DOHH2 (cell line): Measurements from ENCODE around the gene HHAT.

Experiments used
- H3F3A ChIP-seq: fragments of 200-600 bp; sonication (generic), shearing (Covaris generic); 2 replicates; pipeline ENCODE4 v1.6.0; 2016; ENCODE audit warnings: antibody characterized with exemption, mild to moderate bottlenecking; ENCODE audit not compliant: control insufficient read depth, insufficient read depth
- H3K27ac ChIP-seq: fragments of 200-600 bp; sonication (generic); 2 replicates; pipeline ENCODE4 v1.5.1; 2014; ENCODE audit warnings: low read depth, mild to moderate bottlenecking, low read length, moderate library complexity
- H3K27me3 ChIP-seq: fragments of 200-600 bp; sonication (generic); 2 replicates; pipeline ENCODE4 v1.6.1; 2014; ENCODE audit warnings: mild to moderate bottlenecking, low read length, mixed read lengths; ENCODE audit not compliant: control insufficient read depth
- H3K36me3 ChIP-seq: fragments of 200-600 bp; sonication (generic); 2 replicates; pipeline ENCODE4 v1.6.1; 2014; ENCODE audit warnings: mild to moderate bottlenecking, low read length, moderate library complexity, mixed read lengths; ENCODE audit not compliant: control insufficient read depth
- H3K4me1 ChIP-seq: fragments of 200-600 bp; sonication (generic); 2 replicates; pipeline ENCODE4 v1.6.1; 2014; ENCODE audit warnings: mild to moderate bottlenecking, low read length, mixed read lengths; ENCODE audit not compliant: control insufficient read depth
- H3K4me2 ChIP-seq: fragments of 200-600 bp; sonication (generic); 2 replicates; pipeline ENCODE4 v1.6.0; 2014; ENCODE audit warnings: mild to moderate bottlenecking, low read length, moderate library complexity
- H3K4me3 ChIP-seq: fragments of 200-600 bp; sonication (generic); 2 replicates; pipeline ENCODE4 v1.5.1; 2014; ENCODE audit warnings: mild to moderate bottlenecking, low read length, mixed read lengths
- H3K79me2 ChIP-seq: fragments of 200-600 bp; sonication (generic); 2 replicates; pipeline ENCODE4 v1.6.1; 2014; ENCODE audit warnings: mild to moderate bottlenecking, low read length, mixed read lengths; ENCODE audit not compliant: control insufficient read depth
- H3K9me2 ChIP-seq: fragments of 200-600 bp; sonication (generic); replicated peaks from 2 replicates; pipeline ENCODE4 v1.6.1; 2014; ENCODE audit warnings: mild to moderate bottlenecking, low read length, mixed read lengths; ENCODE audit not compliant: control insufficient read depth
- H3K9me3 ChIP-seq: fragments of 200-600 bp; sonication (generic); 2 replicates; pipeline ENCODE4 v1.6.1; 2014; ENCODE audit warnings: antibody characterized with exemption, low read length, mixed read lengths; ENCODE audit not compliant: control insufficient read depth, insufficient read depth
- H4K20me1 ChIP-seq: fragments of 200-600 bp; sonication (generic); 2 replicates; pipeline ENCODE4 v1.6.0; 2014; ENCODE audit warnings: low read depth, mild to moderate bottlenecking, antibody characterized with exemption, low read length, moderate library complexity; ENCODE audit not compliant: control insufficient read depth, insufficient read depth
- EZH2phosphoT487 ChIP-seq: fragments of 200-600 bp; sonication (generic); IDR thresholded peaks from 2 replicates; pipeline ENCODE4 v1.6.1; 2017; ENCODE audit warnings: borderline replicate concordance, mild to moderate bottlenecking, antibody characterized with exemption, low read length, moderate library complexity, mixed read lengths
- TF ChIP-seq, protein P1 (sequence below): fragments of 200-600 bp; sonication (generic); IDR thresholded peaks from one replicate; pipeline ENCODE4 v1.5.1; 2014; ENCODE audit warnings: antibody characterized with exemption, mild to moderate bottlenecking, low read depth, low read length; ENCODE audit not compliant: poor library complexity, severe bottlenecking

The HHAT gene

DNA sequence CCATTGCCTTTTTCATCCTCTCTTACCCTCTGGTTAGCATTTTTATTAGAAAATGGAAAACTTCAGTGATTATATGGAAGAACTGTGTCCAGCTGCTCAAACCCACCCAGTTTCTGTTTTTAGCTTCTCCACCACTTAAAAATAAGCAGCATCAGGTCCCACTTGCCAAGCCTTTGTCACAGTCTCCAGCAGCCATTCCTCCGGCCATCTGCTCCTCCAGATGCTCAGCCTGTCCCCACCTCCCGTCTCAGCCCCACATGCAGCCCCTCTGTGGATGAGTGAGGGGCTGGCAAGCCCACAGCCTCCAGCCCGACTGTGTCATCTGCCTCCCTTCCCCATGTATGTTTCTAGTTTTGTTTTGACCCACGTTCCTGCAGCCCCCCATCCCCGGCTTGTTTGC, 289.7 kb downstream of the HHAT start:
- no peak overlapping the region for H3K4me2 ChIP-seq
- H3K4me3 ChIP-seq = no peak overlapping the region
- H3K9me2 ChIP-seq = no peaks in the 10 kb centered on the region

DNA sequence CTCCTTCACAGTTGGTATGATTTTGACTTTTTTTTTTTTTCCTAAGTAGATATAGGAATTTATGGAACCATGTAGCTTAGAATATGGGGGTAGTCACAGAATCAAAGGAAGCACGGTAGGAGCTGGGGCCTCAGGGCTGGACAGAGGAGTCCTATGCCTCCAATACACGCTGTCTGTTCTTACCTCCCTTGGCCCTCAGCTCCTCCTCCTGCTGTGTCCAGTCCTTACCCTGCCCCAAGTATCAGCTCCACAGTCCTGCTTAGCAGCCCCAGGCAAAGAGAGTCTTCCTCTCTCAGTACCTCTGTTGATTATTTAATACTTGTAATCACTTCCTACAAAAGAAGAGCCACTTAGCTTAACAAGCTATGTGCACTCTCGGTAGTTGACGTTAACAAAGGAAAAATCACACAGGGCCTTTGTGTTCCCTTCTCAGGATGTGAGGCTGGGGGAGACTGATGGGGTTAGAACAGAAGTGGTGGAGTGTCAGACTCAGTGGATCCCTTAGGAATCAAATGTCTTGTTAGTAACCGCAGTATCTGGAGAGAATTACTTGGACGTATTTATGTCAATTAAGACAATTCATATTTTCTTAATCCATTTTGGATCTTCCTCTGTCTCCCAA, 292.3 kb downstream of the HHAT start:
- H4K20me1 ChIP-seq = no peaks in the 10 kb centered on the region
- no peak overlapping the region for H3K27ac ChIP-seq
- H3K79me2 ChIP-seq = no peaks in the 10 kb centered on the region
- H3K9me3 ChIP-seq = no peaks in the 10 kb centered on the region
- no peaks in the 10 kb centered on the region for H3K9me2 ChIP-seq
- H3K4me3 ChIP-seq = no peak overlapping the region
- no peaks in the 10 kb centered on the region for H3K4me1 ChIP-seq
- no peak for TF ChIP-seq EZH2phosphoT487
- TF ChIP-seq, protein P1, sequence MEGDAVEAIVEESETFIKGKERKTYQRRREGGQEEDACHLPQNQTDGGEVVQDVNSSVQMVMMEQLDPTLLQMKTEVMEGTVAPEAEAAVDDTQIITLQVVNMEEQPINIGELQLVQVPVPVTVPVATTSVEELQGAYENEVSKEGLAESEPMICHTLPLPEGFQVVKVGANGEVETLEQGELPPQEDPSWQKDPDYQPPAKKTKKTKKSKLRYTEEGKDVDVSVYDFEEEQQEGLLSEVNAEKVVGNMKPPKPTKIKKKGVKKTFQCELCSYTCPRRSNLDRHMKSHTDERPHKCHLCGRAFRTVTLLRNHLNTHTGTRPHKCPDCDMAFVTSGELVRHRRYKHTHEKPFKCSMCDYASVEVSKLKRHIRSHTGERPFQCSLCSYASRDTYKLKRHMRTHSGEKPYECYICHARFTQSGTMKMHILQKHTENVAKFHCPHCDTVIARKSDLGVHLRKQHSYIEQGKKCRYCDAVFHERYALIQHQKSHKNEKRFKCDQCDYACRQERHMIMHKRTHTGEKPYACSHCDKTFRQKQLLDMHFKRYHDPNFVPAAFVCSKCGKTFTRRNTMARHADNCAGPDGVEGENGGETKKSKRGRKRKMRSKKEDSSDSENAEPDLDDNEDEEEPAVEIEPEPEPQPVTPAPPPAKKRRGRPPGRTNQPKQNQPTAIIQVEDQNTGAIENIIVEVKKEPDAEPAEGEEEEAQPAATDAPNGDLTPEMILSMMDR = no peak
- H3K36me3 ChIP-seq = no peaks in the 10 kb centered on the region
- H3K4me2 ChIP-seq = no peak overlapping the region
- no peaks in the 10 kb centered on the region for H3K27me3 ChIP-seq
- no peaks in the 10 kb centered on the region for H3F3A ChIP-seq

More for the DNA sequence above, 289.7 kb downstream of the HHAT start:
- Histone ChIP-seq H3K36me3 (no peaks in the 10 kb centered on the region), H4K20me1 (no peaks in the 10 kb centered on the region), H3K27ac (no peak overlapping the region), H3K79me2 (no peaks in the 10 kb centered on the region), H3K9me3 (no peaks in the 10 kb centered on the region), H3K27me3 (no peaks in the 10 kb centered on the region), H3F3A (no peaks in the 10 kb centered on the region), H3K4me1 (no peaks in the 10 kb centered on the region)
- no peak for TF ChIP-seq EZH2phosphoT487
- TF ChIP-seq, protein P1 = no peak

- Histone ChIP-seq H3K4me2 (no peak overlapping the region), H3K36me3 (no peaks in the 10 kb centered on the region), H3K27ac (no peak overlapping the region), H3F3A (no peaks in the 10 kb centered on the region), H4K20me1 (no peaks in the 10 kb centered on the region), H3K9me3 (no peaks in the 10 kb centered on the region), H3K4me1 (no peaks in the 10 kb centered on the region), H3K9me2 (no peaks in the 10 kb centered on the region), H3K79me2 (no peaks in the 10 kb centered on the region), H3K27me3 (no peaks in the 10 kb centered on the region), H3K4me3 (no peak overlapping the region)
- no peak for TF ChIP-seq EZH2phosphoT487
- TF ChIP-seq, protein P1 = no peak
Observed at GRCh38 chr1:210621712-210622111, 293.0 kb downstream of the HHAT start.

- H3K4me3 ChIP-seq = no peak overlapping the region
- no peaks in the 10 kb centered on the region for H3K9me3 ChIP-seq
- H3K27ac ChIP-seq = no peak overlapping the region
- H3F3A ChIP-seq = no peaks in the 10 kb centered on the region
- H3K27me3 ChIP-seq = no peaks in the 10 kb centered on the region
- no peaks in the 10 kb centered on the region for H4K20me1 ChIP-seq
- H3K36me3 ChIP-seq = no peaks in the 10 kb centered on the region
- no peak overlapping the region for H3K4me2 ChIP-seq
- no peaks in the 10 kb centered on the region for H3K4me1 ChIP-seq
- TF ChIP-seq EZH2phosphoT487 = no peak
- TF ChIP-seq, protein P1 = no peak
- H3K9me2 ChIP-seq = no peaks in the 10 kb centered on the region
- H3K79me2 ChIP-seq = no peaks in the 10 kb centered on the region
Observed at GRCh38 chr1:210624722-210625121, 296.0 kb downstream of the HHAT start.
